SK-N-MC (cell line): ENCODE data around the gene TBL1X.

Experiments used
- EZH2 ChIP-seq: fragments of 200-600 bp; sonication (generic); IDR thresholded peaks from one replicate; pipeline ENCODE4 v1.6.1; 2017; ENCODE audit warnings: antibody characterized with exemption
- POLR2AphosphoS5 ChIP-seq: IDR thresholded peaks from 2 replicates; pipeline ENCODE4 v1.6.1; 2012; ENCODE audit warnings: mild to moderate bottlenecking, low read depth, low read length, borderline replicate concordance

DNA sequence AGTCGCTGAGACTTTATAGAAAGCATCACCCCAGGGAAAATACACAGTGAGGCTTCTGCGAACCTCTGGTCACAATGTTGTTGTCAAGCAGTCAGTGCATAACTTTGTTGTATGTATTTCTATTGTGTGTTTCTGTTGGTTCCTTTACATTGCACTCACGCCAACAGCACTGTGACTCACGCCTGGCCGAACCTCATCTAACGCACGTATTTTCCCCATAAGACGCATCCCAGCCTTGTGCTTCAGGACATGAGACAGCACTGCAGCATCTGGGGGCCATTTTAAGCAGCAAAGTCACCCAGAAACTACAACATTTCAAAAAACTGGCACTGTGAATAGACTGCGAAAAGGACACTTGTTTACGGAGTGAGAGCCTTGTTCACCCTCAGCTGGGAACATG, 30.6 kb downstream of the TBL1X start:
- no peak for TF ChIP-seq EZH2
- no peak for TF ChIP-seq POLR2AphosphoS5
